HuH-7.5 (cell line): ENCODE results near the gene DRC3.

Experiments used
- DNase-seq: peaks from one replicate; pipeline ENCODE4 v3.0.0; 2011; ENCODE audit warnings: low spot score

DRC3 gene

GRCh38 chr17:18055597-18055996 lies 82.9 kb downstream of the DRC3 start:
- no peak for DNase-seq

GRCh38 chr17:18056214-18056613 lies 83.6 kb downstream of the DRC3 start:
- no peak for DNase-seq

GRCh38 chr17:18059283-18059682 lies 86.6 kb downstream of the DRC3 start:
- DNase-seq, result no peak

DNA sequence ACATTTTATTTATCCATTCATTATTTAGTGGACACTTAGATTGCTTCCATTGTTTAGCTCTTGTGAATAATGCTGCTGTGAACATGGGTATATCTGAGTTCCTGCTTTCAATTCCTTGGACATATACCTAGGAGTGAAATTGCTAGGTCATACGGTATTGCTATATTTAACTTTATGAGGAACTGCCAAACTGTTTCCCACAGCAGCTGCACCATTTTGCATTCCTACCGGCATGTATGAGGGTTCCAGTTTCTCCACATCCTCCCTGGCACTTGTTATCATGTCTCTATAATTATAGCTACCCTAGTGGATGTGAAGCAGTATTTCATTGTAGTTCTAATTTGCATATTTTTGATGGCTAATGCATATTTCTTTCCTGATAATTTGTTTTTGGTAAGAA lies 91.4 kb downstream of the DRC3 start:
- DNase-seq, result no peak

GRCh38 chr17:18065546-18065945 lies 92.9 kb downstream of the DRC3 start:
- no peak for DNase-seq
